Cardiac fibroblast (primary cell): ENCODE results near the gene GRB10.

Experiments
- DNase-seq, 2 donors: peaks; one replicate each; pipeline versions ENCODE4 v3.0.0 to v3.0.0-alpha.2; 2010; ENCODE audit warnings: low read depth in 2 of 2
- H3K4me3 ChIP-seq, 2 donors: replicated peaks in 1 of 2; 1 replicate in 1 of 2; 2 replicates in 1 of 2; pipeline ENCODE4 v1.5.1; 2011; ENCODE audit warnings: low read depth in 2 of 2, low read length in 2 of 2, mild to moderate bottlenecking in 2 of 2, moderate library complexity in 1 of 2
- CTCF ChIP-seq: IDR thresholded peaks from one replicate; pipeline ENCODE4 v1.5.1; 2011; ENCODE audit warnings: low read depth, mild to moderate bottlenecking, low read length, inconsistent platforms

GRB10 gene

DNA sequence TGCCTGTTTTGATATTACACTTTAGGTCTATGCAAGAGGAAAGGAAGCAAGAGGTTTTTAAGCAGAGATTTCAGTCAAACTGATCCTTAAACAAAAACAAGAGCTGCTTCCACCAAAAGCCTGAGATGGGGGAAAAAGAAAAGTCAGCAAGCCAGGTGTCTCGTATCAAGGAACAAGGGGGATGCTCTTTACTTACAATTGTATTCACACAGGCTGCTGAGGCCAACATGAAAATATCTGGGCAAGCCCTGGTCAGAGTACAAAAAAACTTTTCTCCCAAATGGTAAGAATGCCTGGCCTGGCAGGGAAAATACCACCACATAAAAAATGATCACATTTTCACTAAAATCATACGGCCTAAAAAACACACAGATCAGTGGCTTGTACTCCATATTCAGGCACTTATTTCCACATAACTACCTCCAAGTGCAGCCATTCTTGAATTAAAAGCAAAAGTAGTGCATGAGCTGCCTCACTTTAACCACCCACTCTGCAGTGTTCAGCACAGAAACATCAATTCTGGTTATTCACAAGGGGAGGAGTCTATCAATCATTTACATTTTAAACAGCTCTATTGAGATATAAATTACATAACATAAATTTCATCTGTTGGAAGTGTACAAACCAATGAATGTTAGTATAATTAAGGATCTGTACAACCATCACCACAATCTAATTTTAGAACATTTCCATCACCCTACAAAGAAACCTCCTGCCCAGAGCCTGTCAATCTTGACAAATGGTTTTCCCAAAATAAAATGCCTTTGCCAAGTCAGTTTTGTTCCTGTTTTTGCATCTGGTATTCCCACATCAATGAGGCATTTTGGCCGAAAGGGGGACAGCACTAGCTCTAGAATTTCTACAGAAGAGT, 70.2 kb downstream of the GRB10 start:
- TF ChIP-seq CTCF: peak; percentile 8
- no peak overlapping the region for H3K4me3 ChIP-seq
- peak in 1 of 2 donors; percentile 25 for DNase-seq

- TF ChIP-seq CTCF: no peak
- peak; percentile 39 to 49 for DNase-seq
- H3K4me3 ChIP-seq: no peak overlapping the region
Observed at GRCh38 chr7:50711271-50712175, 71.2 kb downstream of the GRB10 start.

GRCh38 chr7:50710441-50711154, 72.1 kb downstream of the GRB10 start:
- no peak for DNase-seq
- TF ChIP-seq CTCF: no peak
- no peak overlapping the region for H3K4me3 ChIP-seq

DNA sequence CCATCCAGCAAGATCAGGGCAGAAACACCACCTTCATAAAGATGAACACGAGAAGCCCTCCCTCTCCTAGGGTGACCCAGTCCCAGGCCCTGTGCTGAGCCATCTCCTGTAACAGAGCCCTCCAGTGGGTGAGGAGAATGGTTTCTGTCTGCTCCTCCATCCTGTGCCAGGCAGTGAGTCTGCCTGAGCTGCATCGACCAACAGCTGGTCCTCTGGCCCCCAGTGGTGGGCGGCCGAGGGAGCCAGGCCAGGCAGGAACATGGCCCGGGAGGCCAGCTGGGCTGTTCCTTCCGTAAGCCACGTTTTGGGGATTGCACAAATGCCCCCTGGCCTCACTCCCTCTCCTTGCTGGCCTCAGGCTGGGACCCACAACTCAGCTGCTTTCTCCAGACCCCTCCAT, 73.5 kb downstream of the GRB10 start:
- H3K4me3 ChIP-seq: no peak overlapping the region
- no peak for DNase-seq
- no peak for TF ChIP-seq CTCF

GRCh38 chr7:50707236-50708006, 75.3 kb downstream of the GRB10 start:
- no peak for TF ChIP-seq CTCF
- no peak for DNase-seq
- H3K4me3 ChIP-seq: no peak overlapping the region

DNA sequence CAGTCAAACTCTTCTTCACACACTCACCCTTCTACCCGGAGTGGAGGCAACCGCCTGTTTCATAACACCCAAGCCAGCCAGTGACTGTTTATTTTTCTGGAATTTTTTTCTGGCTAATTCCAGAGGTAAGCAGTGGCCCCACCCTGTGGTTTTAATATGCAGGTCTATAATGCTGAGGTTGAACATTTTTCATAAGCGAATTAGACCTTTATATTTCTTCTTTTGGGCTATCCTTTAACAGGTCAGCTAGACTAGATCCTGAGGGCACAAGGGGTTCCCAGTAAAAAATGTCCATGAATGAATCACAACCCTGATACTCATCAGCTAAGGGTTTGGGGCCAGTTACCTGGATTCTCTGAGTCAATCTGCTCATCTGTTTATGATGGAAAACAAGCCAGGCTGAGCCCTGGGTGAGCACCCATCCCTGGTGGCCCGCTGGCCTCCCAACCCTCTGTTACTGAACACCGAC, 76.2 kb downstream of the GRB10 start:
- H3K4me3 ChIP-seq: no peak overlapping the region
- DNase-seq: no peak
- TF ChIP-seq CTCF: no peak
